Measurements from ENCODE around the gene ARHGAP1.

DNA sequence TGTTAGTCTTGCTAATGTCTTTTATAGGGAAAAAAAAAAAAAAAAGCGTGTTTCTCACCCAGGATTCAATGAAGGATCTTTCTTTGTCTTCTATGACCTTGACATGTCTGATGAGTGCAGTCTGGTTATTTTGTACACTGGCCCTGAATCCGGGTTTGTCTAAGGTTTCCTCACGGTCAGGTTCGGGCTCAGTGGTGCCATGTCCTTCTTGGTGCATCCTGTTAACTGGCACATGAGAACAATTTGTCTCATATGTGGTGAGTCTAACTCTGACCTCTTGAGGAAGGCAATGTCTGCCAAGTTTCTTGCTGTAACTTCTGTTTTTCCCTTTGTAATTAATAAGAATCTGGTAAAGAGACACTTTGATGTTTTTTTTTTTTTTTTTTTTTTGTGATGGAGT is 31.1 kb upstream of the ARHGAP1 start:
- TF ChIP-seq, protein P1, sequence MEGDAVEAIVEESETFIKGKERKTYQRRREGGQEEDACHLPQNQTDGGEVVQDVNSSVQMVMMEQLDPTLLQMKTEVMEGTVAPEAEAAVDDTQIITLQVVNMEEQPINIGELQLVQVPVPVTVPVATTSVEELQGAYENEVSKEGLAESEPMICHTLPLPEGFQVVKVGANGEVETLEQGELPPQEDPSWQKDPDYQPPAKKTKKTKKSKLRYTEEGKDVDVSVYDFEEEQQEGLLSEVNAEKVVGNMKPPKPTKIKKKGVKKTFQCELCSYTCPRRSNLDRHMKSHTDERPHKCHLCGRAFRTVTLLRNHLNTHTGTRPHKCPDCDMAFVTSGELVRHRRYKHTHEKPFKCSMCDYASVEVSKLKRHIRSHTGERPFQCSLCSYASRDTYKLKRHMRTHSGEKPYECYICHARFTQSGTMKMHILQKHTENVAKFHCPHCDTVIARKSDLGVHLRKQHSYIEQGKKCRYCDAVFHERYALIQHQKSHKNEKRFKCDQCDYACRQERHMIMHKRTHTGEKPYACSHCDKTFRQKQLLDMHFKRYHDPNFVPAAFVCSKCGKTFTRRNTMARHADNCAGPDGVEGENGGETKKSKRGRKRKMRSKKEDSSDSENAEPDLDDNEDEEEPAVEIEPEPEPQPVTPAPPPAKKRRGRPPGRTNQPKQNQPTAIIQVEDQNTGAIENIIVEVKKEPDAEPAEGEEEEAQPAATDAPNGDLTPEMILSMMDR (CRISPR knock-in tag; IDR thresholded peaks at IDR 0.05) = no peak
- TF ChIP-seq ZNF335 (CRISPR knock-in tag; IDR thresholded peaks at IDR 0.05) (no peak), BRD4 (CRISPR knock-in tag; IDR thresholded peaks at IDR 0.05) (no peak), CHD2 (IDR thresholded peaks at IDR 0.05; ENCODE audit: low read depth, low read length) (no peak), GABPB1 (CRISPR knock-in tag; IDR thresholded peaks at IDR 0.05) (no peak), ETV6 (CRISPR knock-in tag; conservative IDR thresholded peaks at IDR 0.05) (no peak), HDAC6 (IDR thresholded peaks at IDR 0.05; ENCODE audit: low read depth, low read length) (no peak), ZBTB7A (CRISPR knock-in tag; IDR thresholded peaks at IDR 0.05) (no peak), JUND (CRISPR knock-in tag; IDR thresholded peaks at IDR 0.05) (no peak), FOXM1 (CRISPR knock-in tag; IDR thresholded peaks at IDR 0.05) (no peak), SCMH1 (CRISPR knock-in tag; IDR thresholded peaks at IDR 0.05; ENCODE audit: borderline replicate concordance) (no peak)
- TF ChIP-seq, protein P2, sequence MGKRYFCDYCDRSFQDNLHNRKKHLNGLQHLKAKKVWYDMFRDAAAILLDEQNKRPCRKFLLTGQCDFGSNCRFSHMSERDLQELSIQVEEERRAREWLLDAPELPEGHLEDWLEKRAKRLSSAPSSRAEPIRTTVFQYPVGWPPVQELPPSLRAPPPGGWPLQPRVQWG (CRISPR knock-in tag; IDR thresholded peaks at IDR 0.05; ENCODE audit: borderline replicate concordance, low read depth) = no peak
- TF ChIP-seq, protein P3, sequence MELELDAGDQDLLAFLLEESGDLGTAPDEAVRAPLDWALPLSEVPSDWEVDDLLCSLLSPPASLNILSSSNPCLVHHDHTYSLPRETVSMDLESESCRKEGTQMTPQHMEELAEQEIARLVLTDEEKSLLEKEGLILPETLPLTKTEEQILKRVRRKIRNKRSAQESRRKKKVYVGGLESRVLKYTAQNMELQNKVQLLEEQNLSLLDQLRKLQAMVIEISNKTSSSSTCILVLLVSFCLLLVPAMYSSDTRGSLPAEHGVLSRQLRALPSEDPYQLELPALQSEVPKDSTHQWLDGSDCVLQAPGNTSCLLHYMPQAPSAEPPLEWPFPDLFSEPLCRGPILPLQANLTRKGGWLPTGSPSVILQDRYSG (CRISPR knock-in tag; IDR thresholded peaks at IDR 0.05) = no peak
- TF ChIP-seq, protein P4, sequence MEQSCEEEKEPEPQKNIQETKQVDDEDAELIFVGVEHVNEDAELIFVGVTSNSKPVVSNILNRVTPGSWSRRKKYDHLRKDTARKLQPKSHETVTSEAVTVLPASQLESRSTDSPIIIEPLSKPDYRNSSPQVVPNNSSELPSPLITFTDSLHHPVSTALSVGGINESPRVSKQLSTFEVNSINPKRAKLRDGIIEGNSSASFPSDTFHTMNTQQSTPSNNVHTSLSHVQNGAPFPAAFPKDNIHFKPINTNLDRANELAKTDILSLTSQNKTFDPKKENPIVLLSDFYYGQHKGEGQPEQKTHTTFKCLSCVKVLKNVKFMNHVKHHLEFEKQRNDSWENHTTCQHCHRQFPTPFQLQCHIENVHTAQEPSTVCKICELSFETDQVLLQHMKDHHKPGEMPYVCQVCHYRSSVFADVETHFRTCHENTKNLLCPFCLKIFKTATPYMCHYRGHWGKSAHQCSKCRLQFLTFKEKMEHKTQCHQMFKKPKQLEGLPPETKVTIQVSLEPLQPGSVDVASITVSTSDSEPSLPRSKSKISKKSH (CRISPR knock-in tag; IDR thresholded peaks at IDR 0.05; ENCODE audit: borderline replicate concordance) = no peak

All from HepG2 (cell line).